Stomach (tissue), 9 donors: ENCODE results near the gene MCF2L. TPM values are rescaled to one million over a fixed set of nuclear protein-coding genes. Genes with fewer than 3 reads are reported as not detected.
"Not testable (repeated sequence)": the region's sequence is repeated elsewhere in the genome, so short reads cannot be mapped to it uniquely, and the experiment has no call there.

Experiments used
- DNase-seq, 2 donors: peaks; one replicate each; pipeline versions ENCODE4 v3.0.0 to v3.0.0-alpha.2; 2013 to 2019
- H3K27ac ChIP-seq, 5 donors: fragments of 200-600 bp in 4 of 5; sonication (generic) in 4 of 5; one replicate each; pipeline ENCODE4 v1.5.1; 2013 to 2019; ENCODE audit warnings: mild to moderate bottlenecking in 1 of 5, moderate library complexity in 1 of 5
- H3K27me3 ChIP-seq, 3 donors: fragments of 200-600 bp; sonication (generic); one replicate each; pipeline ENCODE4 v1.5.1; 2017 to 2019; ENCODE audit warnings: mixed run types in 1 of 3
- H3K36me3 ChIP-seq, 4 donors: fragments of 200-600 bp; sonication (generic); 1 replicate in 3 of 4; 2 replicates in 1 of 4; pipeline ENCODE4 v1.5.1; 2016 to 2019
- H3K4me1 ChIP-seq, 4 donors: fragments of 200-600 bp; sonication (generic); one replicate each; pipeline ENCODE4 v1.5.1; 2016 to 2019
- H3K4me3 ChIP-seq, 4 donors: fragments of 200-600 bp; sonication (generic) in 3 of 4; one replicate each; pipeline ENCODE4 v1.5.1; 2016 to 2019; ENCODE audit warnings: mild to moderate bottlenecking in 1 of 4
- H3K9me3 ChIP-seq, 4 donors: fragments of 200-600 bp; sonication (generic); one replicate each; pipeline ENCODE4 v1.5.1; 2016 to 2019
- CTCF ChIP-seq, 7 experiments: fragments of 450-650 bp in 4 of 7; fragments of 200-600 bp in 3 of 7; sonication (generic) in 3 of 7; IDR thresholded peaks; one replicate each; pipeline ENCODE4 v1.5.1; 2016 to 2019; ENCODE audit warnings: antibody characterized with exemption in 7 of 7, control low read depth in 2 of 7, mild to moderate bottlenecking in 1 of 7
- EP300 ChIP-seq: sonication (generic); formaldehyde crosslinking; IDR thresholded peaks from one replicate; pipeline ENCODE4 v1.6.1; 2017; ENCODE audit warnings: antibody characterized with exemption
- POLR2A ChIP-seq, 4 donors: fragments of 450-650 bp; IDR thresholded peaks; one replicate each; pipeline ENCODE4 v1.6.1; 2016; ENCODE audit warnings: antibody characterized with exemption in 4 of 4, control low read depth in 2 of 4, mild to moderate bottlenecking in 1 of 4, moderate library complexity in 1 of 4
- POLR2AphosphoS5 ChIP-seq, 3 donors: sonication (generic); formaldehyde crosslinking; IDR thresholded peaks; one replicate each; pipeline ENCODE4 v1.6.1; 2016; ENCODE audit warnings: antibody characterized with exemption in 3 of 3
- WGBS, 5 donors: extraction: QIAGEN DNeasy Blood & Tissue Kit in 3 of 5; methylation state at CpG; one replicate each; pipeline versions ENCODE4 v1.1.5 to v1.1.7; 2013 to 2018; 5-methylcytosine and 5-hydroxymethylcytosine counted together
- intact Hi-C: fragments of 100-400 bp; cut with DNase I; formaldehyde crosslinking; loops from one replicate; pipeline ENCODE4 v1.15.1; 2023; ENCODE audit warnings: low total_unique reads
- polyA plus RNA-seq, 3 donors: library from polyadenylated mRNA; stranded (reverse); fragments of 200-250 nt; gene quantifications; one replicate each; pipeline ENCODE4 v1.2.3, GENCODE V29; 2013
- total RNA-seq, 5 donors: library from RNA; depleted of rRNA; stranded (reverse); fragments of >200 nt; gene quantifications; one replicate each; pipeline versions ENCODE4 v1.1.0 to v1.2.3, GENCODE V29; 2014 to 2016
- donor health status: healthy with polysubstance abuse.
- donor health status: Bipolar disorder and iron deficiency.
- donor health status: healthy.

MCF2L gene
- total and polyA plus RNA-seq, 8 donors: 10.8 to 363 (median 39.4) TPM

- no peak for DNase-seq
- 87 to 91% (median 89%) methylated on average over 11 of the region's 11 CpGs for WGBS, 5 donors
- Histone ChIP-seq H3K9me3 (no peaks in the 10 kb centered on the region), H3K4me3 (no peak overlapping the region), H3K27ac (no peak overlapping the region), H3K27me3 (peaks cover 0 to 33% (median 0%) of the 10 kb centered on the region in 3 donors), H3K36me3 (peaks cover 0 to 26% (median 16%) of the 10 kb centered on the region in 4 donors), H3K4me1 (no peaks in the 10 kb centered on the region)
- intact Hi-C loops: no loop called here
- TF ChIP-seq CTCF (IDR thresholded peaks at IDR 0.05): no peak
- TF ChIP-seq EP300: no peak
- no peak for TF ChIP-seq POLR2A (IDR thresholded peaks at IDR 0.05)
- TF ChIP-seq POLR2AphosphoS5 (IDR thresholded peaks at IDR 0.05): no peak
Measured at GRCh38 chr13:113099142-113099541, 130.1 kb downstream of the MCF2L start.

- not testable (repeated sequence) for H3K9me3 ChIP-seq
Measured at GRCh38 chr13:113102302-113102701, 133.3 kb downstream of the MCF2L start.

GRCh38 chr13:113102727-113103126 lies 133.7 kb downstream of the MCF2L start:
- H3K9me3 ChIP-seq: no peaks in the 10 kb centered on the region
- H3K27me3 ChIP-seq: peaks cover 0 to 31% (median 0%) of the 10 kb centered on the region in 3 donors
- no peak overlapping the region for H3K4me3 ChIP-seq
- H3K27ac ChIP-seq: no peak overlapping the region
- intact Hi-C loops: no loop called here
- 71 to 85% (median 75%) methylated on average over 12 of the region's 12 CpGs for WGBS, 5 donors
- peaks cover 0 to 11% (median 5%) of the 10 kb centered on the region in 4 donors for H3K4me1 ChIP-seq
- DNase-seq: no peak
- TF ChIP-seq POLR2A (IDR thresholded peaks at IDR 0.05): no peak
- TF ChIP-seq EP300: no peak
- TF ChIP-seq POLR2AphosphoS5 (IDR thresholded peaks at IDR 0.05): no peak
- TF ChIP-seq CTCF (IDR thresholded peaks at IDR 0.05): no peak
- peaks cover 0 to 8% (median 4%) of the 10 kb centered on the region in 4 donors for H3K36me3 ChIP-seq

More at GRCh38 chr13:113102302-113102701, 133.3 kb downstream of the MCF2L start:
- H3K36me3 ChIP-seq, DNase-seq, intact Hi-C loops, H3K27ac ChIP-seq, H3K4me3 ChIP-seq: not testable (repeated sequence)
- Histone ChIP-seq H3K27me3 (peaks cover 0 to 31% (median 0%) of the 10 kb centered on the region in 3 donors), H3K4me1 (peaks cover 0 to 11% (median 5%) of the 10 kb centered on the region in 4 donors)
- 64 to 74% (median 64%) methylated on average over 10 of the region's 10 CpGs for WGBS, 5 donors

GRCh38 chr13:113103646-113104045 lies 134.6 kb downstream of the MCF2L start:
- peaks cover 0 to 31% (median 0%) of the 10 kb centered on the region in 3 donors for H3K27me3 ChIP-seq
- TF ChIP-seq EP300: no peak
- TF ChIP-seq POLR2AphosphoS5 (IDR thresholded peaks at IDR 0.05): no peak
- no peak for TF ChIP-seq POLR2A (IDR thresholded peaks at IDR 0.05)
- no peak for TF ChIP-seq CTCF (IDR thresholded peaks at IDR 0.05)
- 54 to 77% (median 72%) methylated on average over 5 to 9 of the region's 9 CpGs for WGBS, 5 donors
- H3K4me3 ChIP-seq: no peak overlapping the region
- peaks cover 0 to 11% (median 5%) of the 10 kb centered on the region in 4 donors for H3K4me1 ChIP-seq
- no peak for DNase-seq
- no peaks in the 10 kb centered on the region for H3K36me3 ChIP-seq
- H3K27ac ChIP-seq: no peak overlapping the region
- intact Hi-C loops: no loop called here
- H3K9me3 ChIP-seq: no peaks in the 10 kb centered on the region
